Activated T-cell treated with anti-CD3 and anti-CD28 coated beads, Interleukin-2, amount 50 U/mL, for 1 hour (primary cell): ENCODE data around the gene DAGLA.

ENCODE experiments used
- DNase-seq: peaks from one replicate; pipeline ENCODE4 v3.0.0-alpha.2; 2020

The DAGLA gene

DNA sequence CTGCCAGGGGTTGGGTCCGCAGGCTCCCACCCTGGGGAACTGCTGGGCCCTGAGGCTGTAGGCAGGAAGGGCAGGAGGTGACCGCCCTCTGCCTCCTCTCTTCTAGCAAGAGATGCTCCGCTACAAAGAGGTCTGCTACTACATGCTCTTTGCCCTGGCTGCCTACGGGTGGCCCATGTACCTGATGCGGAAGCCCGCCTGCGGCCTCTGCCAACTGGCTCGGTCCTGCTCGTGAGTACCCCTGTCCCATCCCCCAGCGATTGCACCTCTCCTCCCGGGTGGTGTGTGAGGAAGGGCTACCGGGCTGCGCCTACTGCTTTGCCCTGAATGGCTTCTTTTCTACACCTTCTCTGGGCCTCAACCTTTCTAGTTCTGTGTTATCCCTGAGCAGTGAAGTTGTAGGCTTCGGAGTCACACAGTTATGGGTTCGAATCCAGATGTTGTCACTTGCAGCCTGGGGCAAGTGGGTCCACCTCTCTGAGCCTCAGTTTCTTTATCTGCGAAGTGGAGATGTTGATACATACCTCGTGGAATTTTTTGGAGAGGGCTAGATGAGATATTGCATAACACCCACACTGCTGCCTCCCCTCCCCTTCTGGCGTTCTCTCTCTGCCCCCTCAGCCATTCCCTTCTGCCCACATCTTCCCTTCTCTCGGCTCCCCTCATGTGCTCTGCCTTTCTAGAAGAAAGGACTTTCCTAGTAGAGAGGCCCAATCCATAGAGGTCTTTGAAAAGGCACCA lies 51.2 kb downstream of the DAGLA start:
- DNase-seq = no peak

DNA sequence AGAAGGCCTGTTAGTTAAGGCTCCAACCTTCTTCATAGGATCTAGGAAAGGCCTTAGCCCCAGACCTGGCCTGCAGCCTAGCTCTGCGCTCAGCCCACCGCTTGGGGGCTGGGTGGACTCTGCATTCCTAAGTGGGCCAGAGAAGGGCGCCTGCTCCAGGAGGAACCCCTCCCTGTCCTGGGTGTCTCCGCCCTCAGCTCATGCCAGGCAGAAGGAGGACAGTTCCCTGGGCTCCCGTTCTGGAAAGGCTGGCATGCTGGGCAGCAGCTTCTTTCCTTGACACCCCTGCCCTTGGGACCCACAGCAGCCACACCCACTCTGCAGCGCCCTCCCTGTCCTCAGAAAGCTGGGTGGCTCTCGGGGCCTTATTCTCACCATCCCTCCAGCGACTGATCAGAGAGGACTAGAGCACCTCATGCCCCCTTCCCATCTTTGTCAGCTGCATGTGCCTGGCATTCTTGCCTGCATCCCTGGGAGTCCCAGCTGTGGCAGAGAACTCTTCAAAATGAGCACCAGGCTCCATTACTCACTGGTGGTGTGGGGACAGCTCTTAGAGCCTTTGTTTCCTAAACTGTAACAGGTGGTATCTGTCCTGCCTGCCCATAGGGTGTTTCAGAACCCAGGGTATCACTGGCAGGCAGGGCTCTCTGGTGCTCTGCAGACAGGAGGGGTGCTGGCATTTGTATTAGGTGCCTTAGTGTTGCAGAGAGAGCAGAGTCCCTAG lies 51.9 kb downstream of the DAGLA start:
- DNase-seq = no peak

DNA sequence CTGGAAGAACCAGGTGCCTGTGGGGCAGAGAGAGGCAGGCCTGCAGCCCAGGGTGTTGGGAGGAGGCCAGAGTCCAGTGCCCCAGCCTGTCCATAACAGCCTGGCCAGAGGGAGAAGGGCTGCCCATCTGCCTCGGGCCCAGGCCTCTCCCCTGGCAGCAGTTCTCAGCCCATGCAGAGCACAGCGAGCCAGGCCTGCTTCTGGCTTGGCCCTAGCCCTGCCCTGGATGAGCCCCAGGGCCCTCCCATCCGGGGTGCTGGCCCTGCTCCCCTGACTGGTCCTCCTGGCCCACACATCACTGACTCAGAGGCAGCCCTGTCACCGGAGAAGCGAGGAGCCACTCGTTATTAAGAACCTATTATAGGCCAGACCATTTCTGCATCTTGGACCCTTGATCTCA lies 52.5 kb downstream of the DAGLA start:
- no peak for DNase-seq

DNA sequence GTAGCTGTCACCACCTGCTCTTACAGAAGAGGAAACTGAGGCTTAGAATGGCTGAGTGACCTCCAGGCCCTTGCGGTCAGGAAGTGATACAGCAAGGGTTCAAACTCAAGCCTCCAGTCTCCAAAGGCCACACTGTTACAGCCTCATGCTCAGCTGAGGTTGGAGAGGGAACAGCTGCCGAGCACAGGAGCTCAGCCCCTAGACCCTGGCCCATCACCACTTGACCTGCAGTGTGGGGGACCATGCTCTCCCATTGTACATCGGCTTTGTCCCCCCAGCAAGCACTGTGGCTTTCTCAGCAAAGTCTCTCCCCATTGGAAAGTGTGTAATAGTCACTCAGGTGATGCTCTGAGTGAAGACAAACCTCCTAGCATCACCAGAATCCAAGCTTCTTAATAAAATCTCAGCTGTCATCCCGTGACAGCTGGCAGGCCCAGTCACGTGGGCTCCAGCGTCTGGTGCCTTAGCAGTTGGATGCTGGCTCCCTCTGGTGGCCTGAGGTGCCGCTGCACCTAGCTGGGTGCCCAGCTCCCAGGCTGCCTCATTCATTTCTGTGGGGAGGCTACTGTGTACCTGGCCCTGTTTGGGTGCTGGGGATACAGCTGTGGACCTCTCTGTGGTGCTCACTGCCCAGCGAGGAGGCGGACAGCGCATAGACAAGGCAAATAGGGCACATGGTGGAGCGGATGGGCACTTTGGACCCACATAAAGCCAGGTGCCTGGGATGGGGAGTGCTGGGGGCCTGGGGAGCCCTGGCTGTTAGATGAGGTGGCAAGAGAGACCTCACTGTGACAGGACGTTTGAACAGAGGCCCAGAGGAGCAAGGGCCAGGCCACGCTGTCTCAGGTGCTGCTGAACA lies 53.2 kb downstream of the DAGLA start:
- DNase-seq = peak; percentile 86

DNA sequence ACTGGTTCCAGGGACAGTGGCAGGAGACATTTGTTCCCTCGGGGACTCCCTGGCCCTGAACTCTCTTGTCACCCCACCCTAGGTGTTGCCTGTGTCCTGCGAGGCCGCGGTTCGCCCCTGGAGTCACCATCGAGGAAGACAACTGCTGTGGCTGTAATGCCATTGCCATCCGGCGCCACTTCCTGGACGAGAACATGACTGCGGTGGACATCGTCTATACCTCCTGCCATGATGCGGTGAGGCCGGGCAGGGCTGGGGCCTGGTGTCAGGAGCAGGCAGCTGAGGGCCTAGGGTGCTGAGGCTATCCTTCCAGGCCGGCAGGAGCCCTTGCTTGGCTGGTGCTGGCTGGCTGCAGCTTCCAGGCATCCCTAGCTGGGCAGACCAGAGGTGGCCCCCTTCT lies 54.6 kb downstream of the DAGLA start:
- no peak for DNase-seq

DNA sequence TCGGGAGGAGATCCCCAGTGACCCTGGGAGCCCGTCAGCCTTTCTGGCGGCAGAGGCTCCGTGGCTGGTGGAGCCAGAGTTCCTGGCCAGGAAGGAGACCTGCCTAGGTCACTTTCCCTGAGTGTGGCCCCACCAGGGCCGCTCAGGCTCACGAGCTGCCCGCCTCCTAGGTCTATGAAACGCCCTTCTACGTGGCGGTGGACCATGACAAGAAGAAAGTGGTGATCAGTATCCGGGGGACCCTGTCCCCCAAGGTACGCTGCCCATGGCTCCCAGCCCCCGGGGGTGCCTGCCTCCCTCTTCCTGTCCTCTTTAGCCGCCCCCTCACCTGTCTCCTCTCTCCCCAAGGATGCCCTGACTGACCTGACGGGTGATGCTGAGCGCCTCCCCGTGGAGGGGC lies 55.2 kb downstream of the DAGLA start:
- no peak for DNase-seq

DNA sequence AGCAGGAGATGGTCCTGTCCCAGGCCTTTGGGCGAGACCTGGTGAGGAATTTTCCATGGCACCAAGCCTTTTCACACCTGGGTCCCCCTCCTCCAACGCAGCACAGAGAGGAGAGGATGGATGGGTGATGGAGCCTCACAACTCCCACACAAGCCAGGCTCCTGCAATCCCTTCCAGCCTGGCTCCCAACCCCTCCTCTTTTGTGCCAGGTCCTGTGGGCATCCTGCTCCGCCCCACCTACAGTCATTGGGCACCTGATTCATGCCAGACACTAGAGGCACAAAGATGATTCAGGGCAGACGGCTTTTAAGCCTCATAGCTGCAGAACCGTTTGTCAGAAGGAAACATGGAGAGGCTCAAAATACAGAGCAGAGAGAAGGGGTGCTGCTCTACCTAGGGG lies 56.1 kb downstream of the DAGLA start:
- no peak for DNase-seq

DNA sequence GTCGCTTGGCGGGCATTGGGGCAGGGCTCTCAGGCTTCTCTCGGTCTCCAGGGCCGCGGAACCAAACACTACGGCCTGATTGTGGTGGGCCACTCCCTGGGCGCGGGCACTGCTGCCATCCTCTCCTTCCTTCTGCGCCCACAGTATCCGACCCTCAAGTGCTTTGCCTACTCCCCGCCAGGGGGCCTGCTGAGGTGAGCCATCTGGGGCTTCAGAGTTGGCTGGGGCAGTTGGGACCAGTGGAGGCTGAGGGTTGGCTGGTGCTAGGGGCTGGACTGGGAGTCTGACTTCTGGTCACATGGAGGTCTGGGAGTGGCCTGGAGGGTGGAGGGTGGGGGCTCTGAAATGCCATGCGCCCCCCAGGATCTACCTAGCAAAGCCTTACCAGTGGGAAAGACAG lies 56.9 kb downstream of the DAGLA start:
- DNase-seq = no peak

DNA sequence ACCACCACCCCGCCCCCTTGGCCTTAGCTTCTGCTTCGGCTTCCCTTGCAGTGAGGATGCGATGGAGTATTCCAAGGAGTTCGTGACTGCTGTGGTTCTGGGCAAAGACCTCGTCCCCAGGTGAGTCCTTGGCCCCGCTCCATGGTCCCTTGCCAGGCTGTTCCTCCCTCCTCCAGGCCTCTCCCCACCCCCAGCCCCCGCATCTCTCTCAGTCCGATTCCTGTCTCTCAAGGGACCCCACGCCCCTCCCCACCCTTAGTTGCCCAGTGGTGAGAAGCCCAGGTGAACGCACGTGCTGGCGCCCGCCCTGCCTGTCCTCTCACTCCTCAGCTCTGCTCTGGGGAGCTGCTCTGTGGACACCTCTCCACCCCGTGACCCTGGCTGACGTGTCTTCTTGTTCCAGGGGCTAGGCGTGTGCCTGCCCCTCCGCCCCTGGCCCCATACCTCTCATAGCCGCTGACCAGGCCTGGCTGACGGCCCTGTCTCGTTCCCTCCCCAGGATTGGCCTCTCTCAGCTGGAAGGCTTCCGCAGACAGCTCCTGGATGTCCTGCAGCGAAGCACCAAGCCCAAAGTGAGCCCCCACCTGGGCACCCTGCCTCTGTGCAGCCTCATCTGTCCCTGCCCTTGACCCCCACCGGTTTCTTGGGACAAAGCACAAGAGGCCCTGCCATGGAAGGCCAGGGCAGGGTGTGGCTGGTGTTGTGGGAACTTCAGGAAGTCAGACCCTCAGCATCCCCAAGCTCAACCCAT lies 57.6 kb downstream of the DAGLA start:
- DNase-seq = no peak

DNA sequence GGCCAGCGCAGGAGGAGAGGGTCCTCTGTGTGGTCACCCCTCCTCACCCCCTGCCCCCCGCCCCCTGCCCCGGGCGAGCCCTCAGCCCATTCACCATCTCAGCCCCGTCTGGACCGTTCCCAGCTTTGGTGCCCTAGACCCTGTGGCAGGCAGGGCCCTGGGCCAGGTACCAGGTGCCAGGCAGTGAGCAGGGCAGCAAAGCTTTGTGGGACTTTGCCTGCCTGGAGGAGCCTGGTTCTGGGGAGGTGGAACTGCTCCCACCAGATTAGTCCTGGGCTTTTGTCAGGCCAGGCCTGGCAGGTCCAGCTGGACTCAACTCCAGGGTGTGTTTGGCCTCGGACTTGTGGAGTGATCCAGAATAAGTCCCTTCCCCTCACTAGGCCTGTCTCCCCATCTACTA lies 58.6 kb downstream of the DAGLA start:
- DNase-seq = no peak

DNA sequence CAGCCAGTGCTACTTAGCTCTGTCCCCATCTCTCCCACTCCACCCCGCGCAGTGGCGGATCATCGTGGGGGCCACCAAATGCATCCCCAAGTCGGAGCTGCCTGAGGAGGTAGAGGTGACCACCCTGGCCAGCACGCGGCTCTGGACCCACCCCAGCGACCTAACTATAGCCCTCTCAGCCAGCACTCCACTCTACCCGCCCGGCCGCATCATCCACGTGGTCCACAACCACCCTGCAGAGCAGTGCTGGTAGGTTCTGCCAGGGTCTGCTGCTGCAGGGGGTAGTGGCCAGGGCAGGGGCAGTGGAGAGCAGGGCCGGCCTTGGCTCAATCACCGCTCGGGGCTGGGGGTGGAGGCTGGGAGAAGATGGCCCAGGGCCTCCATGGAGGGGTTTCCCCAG lies 59.2 kb downstream of the DAGLA start:
- DNase-seq = no peak

DNA sequence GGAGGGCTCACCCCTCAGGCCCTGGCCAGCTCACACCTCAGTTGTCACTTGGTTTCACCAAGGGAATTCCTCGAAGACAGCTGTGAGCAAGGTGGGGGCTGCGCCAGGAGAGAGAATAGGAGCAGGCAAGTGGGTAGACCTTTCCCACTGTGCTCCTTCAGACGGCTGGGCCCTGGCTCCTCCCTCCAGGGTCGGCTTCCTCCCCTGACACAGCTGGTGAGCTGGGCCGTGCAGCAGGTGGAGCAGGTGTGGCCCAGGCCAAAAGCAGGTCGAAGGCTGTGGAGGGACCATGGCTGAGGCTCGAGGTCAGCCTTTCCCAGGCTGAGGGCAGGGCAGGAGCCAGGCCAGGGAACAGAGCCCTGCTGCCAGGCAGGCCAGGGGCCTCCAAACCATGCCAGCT lies 59.8 kb downstream of the DAGLA start:
- no peak for DNase-seq

DNA sequence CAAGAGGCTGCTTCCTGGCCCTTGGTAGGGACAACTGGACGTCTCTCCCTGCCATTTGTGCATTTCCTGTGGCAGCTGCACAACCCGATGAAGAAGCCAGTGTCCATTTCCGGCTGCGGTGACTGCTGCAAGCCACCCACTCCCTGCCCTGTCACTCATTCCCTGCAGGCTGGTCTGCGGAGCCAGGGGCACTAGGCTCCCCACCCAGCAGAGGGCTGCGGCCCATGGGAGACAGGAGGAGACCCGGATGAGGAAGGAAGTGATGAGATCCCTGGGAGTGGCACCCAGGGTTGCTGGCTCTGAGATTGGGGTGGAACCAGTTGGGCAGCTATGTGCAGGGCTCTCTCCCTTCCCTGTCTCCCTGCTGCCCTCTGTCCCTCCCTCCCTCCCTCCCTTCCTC lies 62.2 kb downstream of the DAGLA start:
- no peak for DNase-seq

DNA sequence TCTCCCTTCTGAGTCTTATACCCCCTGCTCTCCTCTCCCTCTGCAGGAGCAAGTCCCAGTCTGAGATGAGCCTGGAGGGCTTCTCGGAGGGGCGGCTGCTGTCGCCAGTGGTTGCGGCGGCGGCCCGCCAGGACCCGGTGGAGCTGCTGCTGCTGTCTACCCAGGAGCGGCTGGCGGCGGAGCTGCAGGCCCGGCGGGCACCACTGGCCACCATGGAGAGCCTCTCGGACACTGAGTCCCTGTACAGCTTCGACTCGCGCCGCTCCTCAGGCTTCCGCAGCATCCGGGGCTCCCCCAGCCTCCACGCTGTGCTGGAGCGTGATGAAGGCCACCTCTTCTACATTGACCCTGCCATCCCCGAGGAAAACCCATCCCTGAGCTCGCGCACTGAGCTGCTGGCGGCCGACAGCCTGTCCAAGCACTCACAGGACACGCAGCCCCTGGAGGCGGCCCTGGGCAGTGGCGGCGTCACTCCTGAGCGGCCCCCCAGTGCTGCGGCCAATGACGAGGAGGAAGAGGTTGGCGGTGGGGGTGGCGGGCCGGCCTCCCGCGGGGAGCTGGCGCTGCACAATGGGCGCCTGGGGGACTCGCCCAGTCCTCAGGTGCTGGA lies 63.4 kb downstream of the DAGLA start:
- no peak for DNase-seq

DNA sequence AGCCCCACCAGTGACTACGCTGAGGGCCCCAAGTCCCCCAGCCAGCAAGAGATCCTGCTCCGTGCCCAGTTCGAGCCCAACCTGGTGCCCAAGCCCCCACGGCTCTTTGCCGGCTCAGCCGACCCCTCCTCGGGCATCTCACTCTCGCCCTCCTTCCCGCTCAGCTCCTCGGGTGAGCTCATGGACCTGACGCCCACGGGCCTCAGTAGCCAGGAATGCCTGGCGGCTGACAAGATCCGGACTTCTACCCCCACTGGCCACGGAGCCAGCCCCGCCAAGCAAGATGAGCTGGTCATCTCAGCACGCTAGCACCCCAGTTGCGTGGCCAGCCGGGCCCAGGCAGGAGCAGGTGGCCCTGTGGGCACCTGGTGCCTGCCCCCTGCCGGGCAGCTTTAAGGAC lies 64.0 kb downstream of the DAGLA start:
- no peak for DNase-seq

DNA sequence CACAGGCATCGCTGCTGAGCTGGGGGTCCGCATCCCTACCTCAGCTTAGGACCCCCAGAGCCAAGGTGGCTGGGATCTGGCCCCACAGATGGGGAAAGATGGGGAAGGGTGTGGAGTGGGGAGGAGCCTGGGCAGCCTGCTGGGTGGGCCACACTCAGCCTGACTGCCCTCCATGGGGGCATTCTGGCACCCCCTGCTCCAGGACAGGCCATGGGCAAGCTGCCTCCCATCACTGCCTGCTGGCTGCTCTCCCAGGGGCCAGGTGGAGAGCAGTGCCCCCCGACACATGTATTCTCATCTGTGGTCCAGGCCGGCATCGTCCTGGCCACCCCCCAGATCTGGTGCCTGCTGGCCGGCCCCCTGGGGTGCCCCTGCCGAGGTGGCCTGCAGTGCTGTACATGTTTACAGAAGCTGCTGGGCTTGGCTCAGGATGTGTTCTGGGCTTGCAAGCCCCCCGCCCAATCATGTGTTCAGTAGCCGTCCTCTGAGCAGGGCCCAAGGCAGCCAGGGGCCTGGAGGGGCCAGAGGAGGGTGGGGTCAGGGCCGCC lies 64.5 kb downstream of the DAGLA start:
- DNase-seq = no peak

DNA sequence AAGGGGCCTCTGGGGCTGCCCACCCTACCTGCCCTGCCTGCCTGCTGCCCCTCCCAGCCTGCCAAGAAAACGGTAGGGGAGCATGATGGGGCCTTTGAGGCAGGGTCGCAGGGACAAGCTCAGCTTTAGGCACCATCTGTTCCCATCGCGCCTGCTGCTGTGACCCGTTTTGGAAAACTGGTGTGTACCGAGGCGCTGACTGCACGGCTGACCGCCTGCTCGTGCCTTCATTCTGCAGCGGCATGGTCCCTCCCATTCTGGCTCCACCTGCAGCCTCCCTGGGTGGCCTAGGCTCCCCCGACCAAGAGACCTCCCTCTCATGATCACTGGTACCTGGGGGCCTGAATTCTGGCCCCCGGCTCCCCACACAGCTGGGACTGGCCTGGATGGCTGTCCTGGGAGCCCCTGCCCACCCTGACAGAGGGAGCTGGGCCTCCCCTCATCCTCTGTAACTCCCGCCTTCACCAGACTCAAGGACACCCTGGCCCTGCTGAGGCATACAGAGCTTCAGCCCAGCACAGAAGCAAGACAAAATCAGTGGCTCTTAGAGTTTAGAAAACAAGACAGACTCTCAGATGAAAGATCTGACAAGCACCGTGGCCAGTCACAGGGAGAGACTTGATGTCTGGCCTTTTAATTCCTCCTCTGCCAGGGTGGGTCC lies 65.7 kb downstream of the DAGLA start:
- DNase-seq = no peak

DNA sequence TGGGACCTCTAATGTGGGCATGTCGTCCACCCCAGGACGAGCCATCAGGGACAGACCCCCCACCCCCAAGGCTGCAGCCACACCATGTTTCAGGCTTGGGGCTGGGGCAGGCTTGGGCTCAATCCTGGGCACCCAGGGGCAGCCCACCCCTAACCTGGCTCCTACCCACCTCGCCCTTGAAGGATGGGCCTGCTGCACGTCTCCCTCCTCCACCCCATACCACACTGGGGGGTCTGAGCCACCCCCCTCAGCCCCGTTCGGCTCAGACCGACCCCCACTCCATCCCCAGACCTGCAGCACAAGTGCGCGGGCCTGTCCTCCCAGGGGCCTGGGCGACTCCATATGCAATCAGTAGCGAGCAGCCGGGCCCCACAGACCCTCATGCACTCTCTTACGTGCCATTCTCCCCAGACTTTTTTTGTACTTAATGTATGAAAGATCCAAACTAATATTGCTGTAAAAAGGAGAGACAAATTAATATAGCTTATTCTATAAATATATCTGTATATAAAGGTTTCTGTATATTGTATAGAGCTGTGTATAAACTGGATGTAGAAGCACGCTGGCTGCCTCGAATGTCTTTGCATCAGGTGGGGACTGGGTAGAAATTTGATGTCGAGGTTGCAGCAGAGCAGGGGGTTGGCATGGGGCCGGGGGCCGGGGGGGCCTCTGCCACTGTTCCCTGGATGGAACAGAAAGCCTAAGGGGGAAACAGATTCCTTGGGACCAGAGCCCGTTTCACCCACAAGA lies 66.4 kb downstream of the DAGLA start:
- no peak for DNase-seq

DNA sequence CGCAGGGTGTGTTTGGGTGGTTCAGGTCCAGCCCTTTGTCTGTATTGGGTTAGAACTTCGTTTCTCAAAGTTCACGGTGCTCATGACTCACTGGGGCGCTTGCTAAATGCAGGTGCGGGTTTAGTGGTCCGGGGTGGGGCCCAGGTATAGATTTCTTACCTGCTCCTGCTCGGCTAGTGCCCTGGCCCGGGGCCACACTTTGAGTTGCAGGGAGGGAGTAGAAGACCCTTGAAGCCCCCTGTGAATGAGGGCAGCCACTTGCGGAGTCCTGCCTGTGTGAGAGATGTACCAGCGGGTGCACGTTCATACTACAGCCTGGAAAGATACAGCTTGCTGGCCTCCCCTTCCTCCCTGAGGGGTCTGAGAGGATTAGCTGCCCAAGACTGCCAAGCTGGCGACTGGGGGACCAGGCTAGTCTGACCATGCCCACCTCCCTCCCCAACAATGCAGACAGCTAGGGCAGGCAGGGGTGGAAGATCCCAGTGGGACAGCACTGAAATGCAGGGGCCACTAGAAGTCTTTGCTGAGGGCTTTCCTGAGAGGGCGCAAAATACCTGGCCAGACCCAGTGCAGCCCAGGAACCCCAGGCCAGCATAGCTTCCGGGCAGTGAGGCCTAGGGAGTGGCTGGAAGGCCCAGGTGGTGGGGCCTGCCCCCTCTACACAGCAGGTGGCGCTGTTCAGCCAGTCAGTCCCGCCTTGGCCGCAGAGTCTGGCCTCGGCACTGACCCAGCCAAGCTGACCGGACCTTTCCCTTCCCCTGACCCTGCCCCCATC lies 67.2 kb downstream of the DAGLA start:
- DNase-seq = peak; percentile 51

DNA sequence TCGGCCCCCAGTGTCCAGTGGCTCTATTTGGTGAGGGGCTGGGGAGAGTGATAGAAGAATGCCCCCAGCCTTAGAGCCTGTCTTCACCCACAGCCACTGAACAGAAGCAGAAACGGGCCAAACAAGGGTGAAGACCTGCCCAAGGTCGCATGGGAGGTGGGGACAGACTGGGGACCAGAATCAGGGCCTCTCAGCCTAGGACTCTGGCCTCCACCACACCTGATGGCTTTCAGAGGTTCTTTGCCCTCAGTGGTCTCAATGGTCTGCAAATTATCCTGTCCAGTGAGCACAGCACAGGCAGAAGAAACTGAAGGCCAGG lies 67.7 kb downstream of the DAGLA start:
- no peak for DNase-seq
